Measurements from ENCODE around the gene LAPTM5.

- TF ChIP-seq FOXA1 (IDR thresholded peaks at IDR 0.05) (no peak), BHLHE40 (IDR thresholded peaks at IDR 0.05; ENCODE audit: borderline replicate concordance) (no peak), FOXM1 (IDR thresholded peaks at IDR 0.05; ENCODE audit: borderline replicate concordance) (no peak), ZNF384 (IDR thresholded peaks at IDR 0.05) (no peak), SP1 (IDR thresholded peaks at IDR 0.05) (no peak)
These were observed 31.2 kb upstream of the LAPTM5 start for GRCh38 chr1:30788580-30789387.

Data from HEK293T (cell line).